Heart right ventricle (tissue), 16 donors: ENCODE measurements around the gene VDR. TPM values are rescaled to one million over a fixed set of nuclear protein-coding genes. Genes with fewer than 3 reads are reported as not detected.

Experiments
- ATAC-seq, 8 donors: fragments of 200-7000 bp; cut with Tn5 transposase; one replicate each; pipeline ENCODE4 v1.9.1; 2020; ENCODE audit warnings: mild to moderate bottlenecking in 8 of 8, moderate library complexity in 8 of 8, moderate number of reproducible peaks in 1 of 8
- DNase-seq, 2 donors: peaks; one replicate each; pipeline ENCODE4 v3.0.0-alpha.2; 2020
- H3K27ac ChIP-seq, 10 donors: fragments of 200-600 bp; sonication (generic) in 2 of 10; one replicate each; pipeline versions ENCODE4 v1.5.0 to v1.8.0; 2020 to 2022; ENCODE audit warnings: mild to moderate bottlenecking in 3 of 10
- H3K27me3 ChIP-seq, 7 donors: fragments of 200-600 bp; one replicate each; pipeline ENCODE4 v1.8.0; 2021 to 2022; ENCODE audit warnings: mild to moderate bottlenecking in 2 of 7
- H3K36me3 ChIP-seq, 9 donors: fragments of 200-600 bp; sonication (generic) in 1 of 9; one replicate each; pipeline versions ENCODE4 v1.5.0 to v1.8.0; 2020 to 2022; ENCODE audit warnings: mild to moderate bottlenecking in 2 of 9
- H3K4me1 ChIP-seq, 9 donors: fragments of 200-600 bp; sonication (generic) in 1 of 9; one replicate each; pipeline versions ENCODE4 v1.5.0 to v1.8.0; 2020 to 2022; ENCODE audit warnings: mild to moderate bottlenecking in 4 of 9
- H3K4me3 ChIP-seq, 10 donors: fragments of 200-600 bp; sonication (generic) in 2 of 10; one replicate each; pipeline versions ENCODE4 v1.5.0 to v1.8.0; 2020 to 2022; ENCODE audit warnings: mild to moderate bottlenecking in 7 of 10, moderate library complexity in 2 of 10
- H3K9me3 ChIP-seq, 11 donors: fragments of 200-600 bp in 10 of 11; sonication (generic) in 2 of 11; one replicate each; pipeline versions ENCODE4 v1.5.0 to v1.8.0; 2013 to 2022; ENCODE audit warnings: mild to moderate bottlenecking in 2 of 11, control low read depth in 1 of 11, moderate library complexity in 1 of 11
- WGBS, 2 donors: extraction: QIAGEN DNeasy Blood & Tissue Kit; methylation state at CpG; one replicate each; pipeline ENCODE4 v1.1.7; 2013; ENCODE audit warnings: inconsistent platforms in 1 of 2; 5-methylcytosine and 5-hydroxymethylcytosine counted together
- intact Hi-C, 10 donors: fragments of 100-400 bp; cut with DNase I; formaldehyde crosslinking; loops; one replicate each; pipeline versions ENCODE4 v1.11.1 to v1.14.2; 2022
- polyA plus RNA-seq, 2 donors: library from polyadenylated mRNA; stranded (reverse); fragments of 200-250 nt; gene quantifications; one replicate each; pipeline ENCODE4 v1.2.3, GENCODE V29; 2013
- total RNA-seq, 10 donors: library from RNA; stranded (reverse); fragmentation: NEBNext Ultra II Directional in 3 of 10; extraction: Animal tissue kit (Norgen Biotek cat#: 25700) in 3 of 10; gene quantifications; one replicate each; pipeline versions ENCODE4 v1.2.1 to v1.2.4, GENCODE V29; 2021 to 2023
- TF ChIP-seq, protein P1 (sequence below), 9 donors: fragments of 200-600 bp; sonication (generic) in 2 of 9; IDR thresholded peaks; one replicate each; pipeline versions ENCODE4 v1.5.0 to v1.8.0; 2021 to 2022; ENCODE audit warnings: antibody characterized with exemption in 9 of 9, mild to moderate bottlenecking in 5 of 9, moderate library complexity in 1 of 9
- donor health status: Arrhythmogenic right ventricular cardiomyopathy.
- donor health status: ischemic (EF 13 %, LVEDD 7.1; RV severe dilation, severe dysfunction).
- donor health status: healthy with polysubstance abuse.
- donor health status: DM: no; HTN: yes; CAD: no.
- donor health status: DM: no; HTN: no; CAD: no.
- donor health status: ischemic (EF 25% LVEDD 6.9; RV normal size, moderate dysfunction).
- donor health status: ischemic (EF 25% LVEDD 5.7; RV mildly dilated, moderate dysfunction).
- donor health status: healthy.
- donor health status: DM: yes; HTN: yes; CAD: no.
- donor health status: Ischemic cardiomyopathy.
- donor health status: ischemic (EF 35%, LVEDD 5.7; RV mildly dilated, moderate dysfunction).
- donor health status: nonischemic (EF 11% LVEDD 7.7; RV severe dilation, severe dysfunction).
- donor health status: DM: yes; HTN: yes; CAD: no.
- donor health status: PGD.
- donor health status: ischemic (EF 29% LVEDD 5.4; RV normal size, mild dysfunction).
- donor health status: nonischemic (EF 23%, LVEDD 6.1; RV moderate dilation, normal function).

The VDR gene
- total and polyA plus RNA-seq, 12 donors = 0.08 to 3.0 (median 0.31) TPM

DNA sequence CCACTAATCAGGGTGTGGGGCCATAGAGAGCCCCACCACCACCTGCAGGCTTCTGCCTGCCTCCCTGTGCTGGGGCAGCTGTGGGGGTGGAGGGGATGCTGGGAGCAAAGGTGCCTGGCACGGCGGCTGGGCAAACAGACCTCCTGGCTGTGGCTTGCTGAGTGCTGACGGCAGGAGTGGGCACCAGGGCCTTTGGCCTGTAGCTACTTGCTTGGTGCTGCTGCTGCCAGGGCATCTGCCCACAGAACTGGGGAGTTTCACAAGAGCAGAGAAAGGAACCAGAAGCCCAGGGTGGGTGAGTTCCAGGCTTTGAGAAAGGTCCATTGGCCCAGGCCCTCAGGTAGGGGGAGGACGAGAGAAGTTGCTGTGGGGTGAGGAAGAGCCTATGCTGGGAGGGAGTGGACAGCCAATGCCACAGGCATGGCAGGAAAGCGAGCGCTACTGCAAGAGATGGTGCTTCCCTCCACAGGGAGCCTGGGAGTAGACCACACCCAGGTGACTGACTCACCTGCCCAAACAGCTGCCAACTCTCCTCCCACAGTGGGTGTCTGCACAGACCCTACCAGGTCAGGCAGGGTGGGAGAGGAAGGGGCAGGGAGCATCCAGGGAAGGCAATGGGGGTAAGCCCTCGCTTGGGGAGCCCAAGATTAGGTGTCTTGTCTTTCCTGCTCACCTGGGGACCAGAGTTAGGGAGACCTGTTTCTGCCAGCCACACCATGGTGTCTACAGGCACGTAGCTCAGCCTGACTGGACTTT, 46.1 kb downstream of the VDR start:
- no peaks in the 10 kb centered on the region for H3K27me3 ChIP-seq
- H3K36me3 ChIP-seq = peaks cover 0 to 65% (median 0%) of the 10 kb centered on the region in 9 donors
- intact Hi-C loops = loop anchor here in 1 of 10 donors (10.0 kb wide), 1 partner anchor 86 kb away; no protein-coding TSS in a partner anchor
- no peak overlapping the region for H3K4me3 ChIP-seq
- no peak overlapping the region for H3K27ac ChIP-seq
- no peaks in the 10 kb centered on the region for H3K4me1 ChIP-seq
- ATAC-seq (peak in 1 of 8 donors; percentile 8), DNase-seq (no peak)
- H3K9me3 ChIP-seq = no peaks in the 10 kb centered on the region
- WGBS, 2 donors = 95% methylated on average over 8 of the region's 8 CpGs
- TF ChIP-seq, protein P1, sequence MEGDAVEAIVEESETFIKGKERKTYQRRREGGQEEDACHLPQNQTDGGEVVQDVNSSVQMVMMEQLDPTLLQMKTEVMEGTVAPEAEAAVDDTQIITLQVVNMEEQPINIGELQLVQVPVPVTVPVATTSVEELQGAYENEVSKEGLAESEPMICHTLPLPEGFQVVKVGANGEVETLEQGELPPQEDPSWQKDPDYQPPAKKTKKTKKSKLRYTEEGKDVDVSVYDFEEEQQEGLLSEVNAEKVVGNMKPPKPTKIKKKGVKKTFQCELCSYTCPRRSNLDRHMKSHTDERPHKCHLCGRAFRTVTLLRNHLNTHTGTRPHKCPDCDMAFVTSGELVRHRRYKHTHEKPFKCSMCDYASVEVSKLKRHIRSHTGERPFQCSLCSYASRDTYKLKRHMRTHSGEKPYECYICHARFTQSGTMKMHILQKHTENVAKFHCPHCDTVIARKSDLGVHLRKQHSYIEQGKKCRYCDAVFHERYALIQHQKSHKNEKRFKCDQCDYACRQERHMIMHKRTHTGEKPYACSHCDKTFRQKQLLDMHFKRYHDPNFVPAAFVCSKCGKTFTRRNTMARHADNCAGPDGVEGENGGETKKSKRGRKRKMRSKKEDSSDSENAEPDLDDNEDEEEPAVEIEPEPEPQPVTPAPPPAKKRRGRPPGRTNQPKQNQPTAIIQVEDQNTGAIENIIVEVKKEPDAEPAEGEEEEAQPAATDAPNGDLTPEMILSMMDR (IDR thresholded peaks at IDR 0.05) = no peak

DNA sequence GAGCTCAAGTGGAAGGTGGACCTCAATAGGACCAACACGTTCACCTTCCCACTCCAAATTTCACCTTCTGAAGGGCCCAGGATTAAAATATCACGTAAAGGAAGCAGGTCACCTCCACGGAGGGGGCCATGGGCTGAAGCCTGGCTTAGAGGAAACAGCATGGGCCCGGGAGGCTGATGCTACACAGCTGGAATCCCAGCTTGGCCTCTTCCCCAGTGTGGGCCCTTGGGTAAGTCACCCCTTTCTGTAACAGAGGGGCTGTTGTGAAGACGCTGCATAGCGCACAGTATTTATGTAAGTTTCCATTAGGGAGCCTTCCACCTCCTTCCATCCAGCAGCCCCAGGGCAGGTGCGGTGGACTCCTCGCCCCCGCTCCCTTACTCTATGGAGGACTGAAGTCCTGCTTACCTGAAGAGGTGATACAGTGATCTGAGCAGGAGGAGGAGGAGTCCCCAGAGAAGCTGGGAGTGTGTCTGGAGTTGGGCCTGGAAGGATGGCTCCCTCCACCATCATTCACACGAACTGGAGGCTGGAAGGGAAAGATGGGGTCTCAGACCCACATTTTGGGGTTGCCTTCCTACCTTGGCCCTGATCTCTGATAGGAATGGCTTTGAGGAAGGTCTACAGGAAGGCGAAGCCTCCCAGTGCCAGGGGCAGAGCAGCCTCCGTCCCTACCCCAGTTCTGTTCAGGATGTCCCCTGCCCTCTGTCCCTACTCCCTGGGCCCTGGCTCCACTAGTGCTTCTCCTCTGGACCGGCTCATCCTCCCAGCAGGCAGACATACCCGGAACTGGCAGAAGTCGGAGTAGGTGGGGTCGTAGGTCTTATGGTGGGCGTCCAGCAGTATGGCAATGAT, 47.8 kb downstream of the VDR start:
- peaks cover 0 to 70% (median 0%) of the 10 kb centered on the region in 9 donors for H3K36me3 ChIP-seq
- no peak overlapping the region for H3K27ac ChIP-seq
- DNase-seq = no peak
- ATAC-seq = no peak
- no peaks in the 10 kb centered on the region for H3K27me3 ChIP-seq
- H3K9me3 ChIP-seq = no peaks in the 10 kb centered on the region
- no peak overlapping the region for H3K4me3 ChIP-seq
- intact Hi-C loops = loop anchor here in 1 of 10 donors (10.0 kb wide), 1 partner anchor 88 kb away; no protein-coding TSS in a partner anchor
- TF ChIP-seq, protein P1 (IDR thresholded peaks at IDR 0.05) = no peak
- peaks cover 0 to 4% (median 0%) of the 10 kb centered on the region in 9 donors for H3K4me1 ChIP-seq
- WGBS, 2 donors = 85 to 86% methylated on average over 17 of the region's 17 CpGs

DNA sequence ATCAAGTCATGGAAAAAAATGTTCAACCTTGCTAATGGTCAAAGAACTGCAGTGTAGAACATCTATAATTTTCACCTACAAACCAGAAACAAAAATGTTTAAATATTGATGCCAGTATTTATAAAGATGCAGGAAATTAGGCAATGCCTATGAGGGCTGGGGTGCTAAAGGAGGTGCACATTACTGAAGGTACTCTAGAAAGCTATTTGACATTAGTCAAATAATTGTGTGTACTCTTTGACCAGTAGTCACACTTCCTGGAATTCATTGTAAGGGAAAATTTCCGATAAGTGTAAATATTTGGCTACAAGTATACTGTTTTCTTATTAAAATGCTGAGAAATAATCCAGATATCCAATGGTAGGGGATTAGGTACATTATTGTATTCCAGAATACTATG, 48.7 kb downstream of the VDR start:
- 88 to 93% methylated on average over 1 of the region's 1 CpG for WGBS, 2 donors
- no peak overlapping the region for H3K27ac ChIP-seq
- no peak overlapping the region for H3K4me3 ChIP-seq
- H3K27me3 ChIP-seq = no peaks in the 10 kb centered on the region
- intact Hi-C loops = loop anchor here in 1 of 10 donors (10.0 kb wide), 1 partner anchor 89 kb away; no protein-coding TSS in a partner anchor
- ATAC-seq = no peak
- TF ChIP-seq, protein P1 (IDR thresholded peaks at IDR 0.05) = no peak
- peaks cover 0 to 69% (median 0%) of the 10 kb centered on the region in 9 donors for H3K36me3 ChIP-seq
- H3K4me1 ChIP-seq = peaks cover 0 to 4% (median 0%) of the 10 kb centered on the region in 9 donors
- DNase-seq = no peak
- no peaks in the 10 kb centered on the region for H3K9me3 ChIP-seq

DNA sequence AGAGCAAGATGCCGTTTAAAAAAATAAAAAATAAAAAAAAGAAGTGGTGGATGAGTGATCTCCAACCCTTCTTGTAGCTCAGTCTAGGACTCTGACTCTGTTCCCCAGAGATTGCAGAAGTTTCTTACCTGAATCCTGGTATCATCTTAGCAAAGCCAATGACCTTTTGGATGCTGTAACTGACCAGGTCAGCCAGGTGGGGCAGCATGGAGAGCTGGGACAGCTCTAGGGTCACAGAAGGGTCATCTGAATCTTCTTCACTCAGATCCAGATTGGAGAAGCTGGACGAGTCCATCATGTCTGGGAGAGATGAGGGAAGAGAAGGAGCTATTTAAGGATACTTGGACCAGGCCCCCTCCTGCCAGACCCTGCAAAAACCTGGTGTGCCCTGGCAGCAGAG, 49.3 kb downstream of the VDR start:
- H3K27ac ChIP-seq = no peak overlapping the region
- H3K4me3 ChIP-seq = no peak overlapping the region
- DNase-seq (no peak), ATAC-seq (no peak)
- TF ChIP-seq, protein P1 (IDR thresholded peaks at IDR 0.05) = no peak
- H3K9me3 ChIP-seq = no peaks in the 10 kb centered on the region
- 78 to 79% methylated on average over 2 of the region's 2 CpGs for WGBS, 2 donors
- intact Hi-C loops = loop anchor here in 1 of 10 donors (10.0 kb wide), 1 partner anchor 89 kb away; no protein-coding TSS in a partner anchor
- H3K4me1 ChIP-seq = peaks cover 0 to 4% (median 0%) of the 10 kb centered on the region in 9 donors
- no peaks in the 10 kb centered on the region for H3K27me3 ChIP-seq
- peaks cover 0 to 64% (median 0%) of the 10 kb centered on the region in 9 donors for H3K36me3 ChIP-seq
